CD4-positive, alpha-beta memory T cell (primary cell): ENCODE data around the gene JADE1. TPM values are rescaled to one million over a fixed set of nuclear protein-coding genes. Genes with fewer than 3 reads are reported as not detected.

Experiments
- CTCF ChIA-PET: fragments of 350-600 bp; sonication (Branson Sonifier 250); formaldehyde crosslinking; loops from one replicate; lab custom pipeline; 2021; ENCODE audit warnings: inconsistent platforms; ENCODE audit not compliant: partially characterized antibody; lab: Charles Lee
- POLR2A ChIA-PET: fragments of 350-600 bp; sonication (Branson Sonifier 250); formaldehyde crosslinking; loops from one replicate; lab custom pipeline; 2021; ENCODE audit not compliant: partially characterized antibody; lab: Charles Lee
- DNase-seq, 5 donors: peaks; one replicate each; pipeline versions ENCODE4 v3.0.0 to v3.0.0-alpha.2; 2020 to 2022; ENCODE audit warnings: mixed read lengths in 1 of 5
- H3K27ac ChIP-seq: one replicate; pipeline ENCODE4 v1.7.0; 2013; ENCODE audit warnings: low read depth, low read length
- H3K27me3 ChIP-seq: 2 replicates; pipeline ENCODE4 v1.7.0; 2013; ENCODE audit warnings: mild to moderate bottlenecking, low read length, moderate library complexity; ENCODE audit not compliant: insufficient read depth
- H3K36me3 ChIP-seq: 2 replicates; pipeline ENCODE4 v1.7.0; 2013; ENCODE audit warnings: mild to moderate bottlenecking, low read length, moderate library complexity; ENCODE audit not compliant: insufficient read depth
- H3K4me1 ChIP-seq: 2 replicates; pipeline ENCODE4 v1.7.0; 2013; ENCODE audit warnings: mild to moderate bottlenecking, low read length, moderate library complexity; ENCODE audit not compliant: insufficient read depth
- H3K4me3 ChIP-seq, 2 donors: one replicate each; pipeline ENCODE4 v1.7.0; 2013; ENCODE audit warnings: low read length in 2 of 2, mild to moderate bottlenecking in 1 of 2
- H3K9me3 ChIP-seq, 2 donors: one replicate each; pipeline ENCODE4 v1.7.0; 2013; ENCODE audit warnings: low read length in 2 of 2, control low read depth in 1 of 2; ENCODE audit not compliant: control insufficient read depth in 1 of 2
- H3K27ac Mint-ChIP-seq, 7 donors: one replicate each; pipeline ENCODE4 v1.8.0; 2020 to 2021; ENCODE audit warnings: mixed read lengths in 7 of 7, mild to moderate bottlenecking in 6 of 7, inconsistent platforms in 3 of 7, moderate library complexity in 3 of 7
- H3K27me3 Mint-ChIP-seq, 2 donors: one replicate each; pipeline ENCODE4 v1.8.0; 2020 to 2021; ENCODE audit warnings: mixed read lengths in 2 of 2
- H3K36me3 Mint-ChIP-seq, 2 donors: one replicate each; pipeline ENCODE4 v1.8.0; 2020 to 2021; ENCODE audit warnings: mixed read lengths in 2 of 2, inconsistent platforms in 1 of 2, mild to moderate bottlenecking in 1 of 2
- H3K4me1 Mint-ChIP-seq, 4 donors: one replicate each; pipeline ENCODE4 v1.8.0; 2020 to 2021; ENCODE audit warnings: mixed read lengths in 4 of 4, mild to moderate bottlenecking in 1 of 4
- H3K4me3 Mint-ChIP-seq, 8 donors: one replicate each; pipeline ENCODE4 v1.8.0; 2020 to 2021; ENCODE audit warnings: mixed read lengths in 8 of 8, mild to moderate bottlenecking in 7 of 8, moderate library complexity in 6 of 8, inconsistent platforms in 3 of 8
- H3K9me3 Mint-ChIP-seq, 8 donors: one replicate each; pipeline ENCODE4 v1.8.0; 2020 to 2021; ENCODE audit warnings: mixed read lengths in 8 of 8, mild to moderate bottlenecking in 5 of 8, inconsistent platforms in 3 of 8, moderate library complexity in 1 of 8
- intact Hi-C: fragments of 100-400 bp; cut with micrococcal nuclease; formaldehyde crosslinking; loops from one replicate; pipeline ENCODE4 v1.15.1; 2023
- polyA plus RNA-seq, 2 donors: library from polyadenylated mRNA; unstranded; fragments of 300-500 nt; fragmentation: Illumina TruSeq; gene quantifications; one replicate each; pipeline ENCODE4 v1.2.3, GENCODE V29; 2021
- total RNA-seq, 2 experiments: library from RNA; stranded (reverse); gene quantifications; one replicate each; pipeline ENCODE4 v1.2.3, GENCODE V29; 2021

JADE1 gene
- total and polyA plus RNA-seq, 4 experiments from 2014 or later: 44.9 to 67.3 (median 59.9) TPM

DNA sequence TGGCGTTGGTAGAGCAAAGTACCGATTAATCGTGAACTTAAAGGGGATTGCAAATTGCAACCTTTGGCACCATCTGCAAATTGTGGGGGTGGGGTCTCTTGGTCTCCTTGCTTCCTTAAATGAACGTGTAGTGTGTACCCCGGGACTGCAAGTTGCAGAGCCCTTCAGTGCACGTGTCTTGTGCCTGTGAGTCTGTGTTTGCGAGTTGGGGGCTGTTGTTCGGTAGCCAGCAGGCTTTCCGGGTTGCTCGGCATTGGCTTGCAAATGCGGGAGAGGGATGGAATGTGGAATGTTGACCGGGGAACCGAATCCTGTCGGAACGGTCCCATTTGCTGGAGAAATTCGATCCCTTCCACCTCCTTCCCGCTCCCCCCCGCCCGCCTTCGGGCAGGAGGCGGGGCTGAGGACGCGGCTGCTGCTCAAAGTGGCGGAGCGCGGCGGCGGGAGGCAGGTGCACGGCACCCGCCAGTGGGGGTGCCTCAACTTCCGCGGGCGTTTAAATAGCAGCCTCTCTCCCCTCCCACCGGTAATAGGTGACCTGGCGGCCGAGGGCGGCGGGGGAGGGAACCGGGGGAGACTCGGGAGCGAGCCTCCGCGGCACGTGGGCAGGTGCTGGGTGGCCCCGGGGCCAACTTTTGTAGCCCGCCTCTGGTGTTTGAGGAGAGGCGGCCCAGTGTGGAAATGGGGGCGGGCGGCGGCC is 1.5 kb downstream of the JADE1 start:
- no peaks in the 10 kb centered on the region for H3K9me3 Mint-ChIP-seq
- H3K4me1 Mint-ChIP-seq: peaks cover 16 to 47% (median 26%) of the 10 kb centered on the region in 4 donors
- H3K9me3 ChIP-seq: no peaks in the 10 kb centered on the region
- intact Hi-C loops: loop anchor here (1.0 to 5.0 kb wide), 3 partner anchors 282 to 930 kb away; partner anchors contain the start of genes LARP1B, PLK4 and SCLT1
- ChIA-PET CTCF (interaction anchor here (1.0 to 1.6 kb wide), 5 partner anchors 10 to 258 kb away, joined by 3 to 8 read pairs (median 3); no protein-coding TSS in a partner anchor), POLR2A (interaction anchor here (0.9 to 2.7 kb wide), 11 partner anchors 8 to 931 kb away, joined by 3 to 16 read pairs (median 8); partner anchors contain the start of genes ABHD18, MFSD8, PLK4 and SCLT1)
- peak overlapping the region; percentile 96 to 100 (median 99) for H3K4me3 Mint-ChIP-seq
- H3K27ac ChIP-seq: peak overlapping the region; percentile 61
- peak; percentile 85 to 89 (median 86) for DNase-seq
- H3K36me3 Mint-ChIP-seq: peaks cover 0 to 13% of the 10 kb centered on the region in 2 donors
- H3K27me3 ChIP-seq: no peaks in the 10 kb centered on the region
- no peaks in the 10 kb centered on the region for H3K27me3 Mint-ChIP-seq
- peak overlapping the region; percentile 89 to 98 for H3K4me3 ChIP-seq
- H3K36me3 ChIP-seq: no peaks in the 10 kb centered on the region
- peak overlapping the region; percentile 96 to 100 (median 98) for H3K27ac Mint-ChIP-seq
- peaks cover 33% of the 10 kb centered on the region for H3K4me1 ChIP-seq

DNA sequence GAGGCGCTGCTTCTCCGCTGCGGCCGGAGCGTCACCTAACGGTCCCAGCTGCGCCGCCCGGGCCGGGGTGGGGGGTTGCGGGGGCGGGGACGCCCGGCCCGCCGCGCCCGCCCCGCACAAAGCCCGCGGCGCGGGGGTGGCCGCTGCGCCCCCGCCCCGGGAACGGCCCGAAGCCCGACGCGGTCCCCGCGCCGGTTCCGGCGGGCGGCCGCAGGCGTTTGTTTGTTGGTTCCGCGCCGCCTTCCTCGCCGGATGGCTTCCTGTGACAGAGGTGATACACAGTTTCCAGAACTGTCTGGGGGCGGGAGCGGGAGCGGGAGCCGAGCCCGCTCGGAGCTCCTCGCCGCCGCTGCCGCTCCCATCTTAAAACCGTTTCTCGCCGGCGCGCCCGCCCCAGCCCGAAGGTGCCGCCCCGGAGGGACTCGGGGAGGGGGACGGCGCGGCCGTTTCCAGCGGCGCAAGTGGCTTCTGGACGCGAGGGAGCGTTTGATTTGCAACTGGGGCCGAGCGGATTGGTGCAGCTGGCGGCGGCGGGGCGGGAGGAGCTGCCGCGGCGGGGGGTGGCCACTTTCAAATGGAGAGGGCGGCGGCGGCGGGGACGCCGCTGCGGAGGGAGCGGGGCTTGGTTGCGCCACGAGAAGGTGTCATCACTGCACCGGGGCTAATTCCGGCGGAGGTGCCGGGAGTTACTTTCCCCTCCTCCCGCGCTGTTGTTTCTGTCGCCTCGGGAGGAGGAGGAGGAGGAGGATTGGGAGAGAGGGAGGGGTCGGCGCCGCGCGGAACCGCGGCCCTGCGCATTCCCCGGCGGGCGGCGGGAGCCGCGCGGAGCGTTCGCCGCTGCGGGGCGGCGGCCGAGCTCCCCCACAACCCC is 2.3 kb downstream of the JADE1 start:
- Mint-ChIP-seq H3K27me3 (no peaks in the 10 kb centered on the region), H3K9me3 (no peaks in the 10 kb centered on the region), H3K4me3 (peak overlapping the region; percentile 84 to 100 (median 98)), H3K27ac (peak overlapping the region; percentile 84 to 96 (median 90)), H3K4me1 (peaks cover 21 to 55% (median 32%) of the 10 kb centered on the region in 4 donors), H3K36me3 (peaks cover 6 to 18% of the 10 kb centered on the region in 2 donors)
- peak; percentile 76 to 87 (median 78) for DNase-seq
- H3K9me3 ChIP-seq: no peaks in the 10 kb centered on the region
- intact Hi-C loops: loop anchor here (1.0 to 5.0 kb wide), 3 partner anchors 281 to 931 kb away; partner anchors contain the start of genes LARP1B, PLK4 and SCLT1
- H3K27ac ChIP-seq: peak overlapping the region; percentile 61
- no peaks in the 10 kb centered on the region for H3K36me3 ChIP-seq
- peak overlapping the region; percentile 31 to 98 for H3K4me3 ChIP-seq
- POLR2A ChIA-PET: interaction anchor here (0.7 to 2.7 kb wide), 21 partner anchors 9 to 931 kb away, joined by 3 to 16 read pairs (median 5); partner anchors contain the start of genes ABHD18, C4orf33, LARP1B and MFSD8
- CTCF ChIA-PET: interaction anchor here (0.7 to 2.5 kb wide), 12 partner anchors 7 to 259 kb away, joined by 3 to 8 read pairs (median 4); no protein-coding TSS in a partner anchor
- peaks cover 41% of the 10 kb centered on the region for H3K4me1 ChIP-seq
- no peaks in the 10 kb centered on the region for H3K27me3 ChIP-seq

DNA sequence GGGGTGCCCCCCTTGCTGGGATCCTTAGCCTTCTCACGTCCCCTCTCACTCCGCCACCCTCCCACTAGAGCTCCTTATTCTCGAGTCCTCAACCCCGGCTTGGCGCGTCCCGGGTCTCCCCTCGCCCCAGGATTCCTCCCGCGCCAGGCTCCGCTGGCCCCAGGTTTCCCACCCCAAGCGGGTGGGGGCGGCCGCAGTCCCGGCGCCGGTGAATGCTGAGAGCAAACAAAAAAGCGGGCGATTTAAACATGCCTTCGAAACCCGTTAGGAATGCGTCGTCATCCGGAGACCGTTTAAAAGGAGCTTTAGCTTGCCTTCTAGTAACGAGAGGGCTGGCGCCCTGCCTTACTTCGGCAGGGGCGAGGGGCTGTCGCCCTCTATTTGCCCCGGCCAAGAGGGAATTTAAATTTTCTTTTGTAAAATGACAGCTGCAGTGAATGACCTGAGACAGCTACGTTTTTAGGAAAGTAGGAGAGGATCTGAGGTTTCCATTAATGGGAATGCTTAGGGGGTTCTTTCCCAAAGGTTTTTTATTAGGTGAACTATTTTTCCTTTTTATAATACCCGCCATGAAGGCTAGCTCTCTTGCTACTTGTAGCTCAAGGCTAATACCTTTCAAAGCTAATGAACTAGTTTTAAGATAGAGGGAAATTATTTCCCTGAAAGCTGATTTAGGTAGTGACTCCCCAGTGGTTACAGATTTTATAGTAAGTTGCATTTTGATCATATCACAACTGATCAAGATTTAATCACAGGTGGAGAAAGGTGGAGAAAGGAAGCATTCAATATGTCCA is 3.1 kb downstream of the JADE1 start:
- H3K27ac ChIP-seq: peak overlapping the region; percentile 61
- DNase-seq: no peak
- CTCF ChIA-PET: interaction anchor here (0.7 to 2.5 kb wide), 15 partner anchors 8 to 260 kb away, joined by 3 to 8 read pairs (median 4); no protein-coding TSS in a partner anchor
- POLR2A ChIA-PET: interaction anchor here (0.7 to 2.7 kb wide), 22 partner anchors 9 to 848 kb away, joined by 3 to 16 read pairs (median 5); partner anchors contain the start of genes ABHD18, C4orf33, LARP1B and MFSD8
- no peaks in the 10 kb centered on the region for H3K9me3 Mint-ChIP-seq
- peak overlapping the region; percentile 30 to 96 (median 77) for H3K27ac Mint-ChIP-seq
- H3K36me3 Mint-ChIP-seq: peaks cover 6 to 18% of the 10 kb centered on the region in 2 donors
- no peaks in the 10 kb centered on the region for H3K27me3 Mint-ChIP-seq
- H3K4me3 Mint-ChIP-seq: peak overlapping the region; percentile 60 to 93 (median 82)
- H3K4me1 ChIP-seq: peaks cover 49% of the 10 kb centered on the region
- no peaks in the 10 kb centered on the region for H3K9me3 ChIP-seq
- no peaks in the 10 kb centered on the region for H3K36me3 ChIP-seq
- intact Hi-C loops: loop anchor here (5.0 kb wide), 1 partner anchor 750 kb away; the partner anchor contains the start of gene LARP1B
- peaks cover 24 to 60% (median 37%) of the 10 kb centered on the region in 4 donors for H3K4me1 Mint-ChIP-seq
- no peaks in the 10 kb centered on the region for H3K27me3 ChIP-seq
- peak overlapping the region; percentile 31 to 74 for H3K4me3 ChIP-seq

DNA sequence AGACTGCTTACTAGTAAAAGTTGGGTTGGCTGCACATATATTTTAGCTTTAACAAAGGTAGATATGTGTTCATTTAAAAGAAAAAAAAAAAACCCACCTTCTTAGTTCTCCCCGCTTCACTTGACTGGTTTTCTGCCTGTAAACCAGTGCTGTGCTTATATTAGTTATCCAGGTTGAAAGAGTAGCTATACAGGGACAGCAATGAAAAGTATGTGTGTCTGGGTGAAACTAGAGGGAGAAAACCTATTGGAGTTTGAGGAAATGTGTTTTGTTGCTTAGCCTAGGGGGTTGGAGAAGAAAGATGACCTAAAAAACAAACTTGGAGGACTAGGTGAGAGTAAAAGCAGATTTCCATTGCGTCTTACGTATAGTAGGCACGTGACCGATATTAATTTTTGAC is 4.5 kb downstream of the JADE1 start:
- H3K4me3 ChIP-seq: no peak overlapping the region
- peaks cover 29 to 71% (median 45%) of the 10 kb centered on the region in 4 donors for H3K4me1 Mint-ChIP-seq
- H3K36me3 Mint-ChIP-seq: peaks cover 8 to 21% of the 10 kb centered on the region in 2 donors
- intact Hi-C loops: loop anchor here (5.0 kb wide), 1 partner anchor 752 kb away; the partner anchor contains the start of gene LARP1B
- H3K9me3 ChIP-seq: no peaks in the 10 kb centered on the region
- H3K27me3 Mint-ChIP-seq: no peaks in the 10 kb centered on the region
- POLR2A ChIA-PET: no interaction called here
- no peaks in the 10 kb centered on the region for H3K36me3 ChIP-seq
- CTCF ChIA-PET: interaction anchor here (1.2 to 2.5 kb wide), 5 partner anchors 9 to 48 kb away, joined by 3 to 9 read pairs (median 6); no protein-coding TSS in a partner anchor
- H3K4me1 ChIP-seq: peaks cover 57% of the 10 kb centered on the region
- no peak for DNase-seq
- no peak overlapping the region for H3K27ac ChIP-seq
- H3K9me3 Mint-ChIP-seq: no peaks in the 10 kb centered on the region
- H3K4me3 Mint-ChIP-seq: peak overlapping the region; percentile 7 to 81 (median 48)
- H3K27me3 ChIP-seq: no peaks in the 10 kb centered on the region
- peak overlapping the region in 5 of 7 donors; percentile 2 to 96 (median 23) for H3K27ac Mint-ChIP-seq

DNA sequence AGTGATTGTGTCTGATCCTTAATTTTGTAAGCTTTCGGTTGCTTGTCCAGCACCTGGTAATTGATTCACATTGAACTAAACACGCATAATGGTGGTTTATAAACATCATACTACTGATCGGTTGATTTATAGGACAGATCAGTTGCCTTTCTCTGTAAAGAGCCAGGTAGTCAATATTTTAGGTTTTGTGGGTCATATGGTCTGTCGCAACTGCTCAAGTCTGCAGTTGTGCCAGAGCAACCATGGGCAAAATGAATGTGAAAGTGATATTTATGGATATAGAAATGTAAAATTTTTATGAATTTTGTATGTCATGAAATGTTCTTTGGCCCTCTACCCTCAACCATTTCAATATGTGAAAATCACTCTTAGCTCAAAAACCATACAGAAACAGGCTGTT is 8.9 kb downstream of the JADE1 start:
- Histone ChIP-seq H3K9me3 (no peaks in the 10 kb centered on the region), H3K27ac (no peak overlapping the region), H3K4me3 (no peak overlapping the region), H3K4me1 (peaks cover 72% of the 10 kb centered on the region), H3K36me3 (no peaks in the 10 kb centered on the region), H3K27me3 (no peaks in the 10 kb centered on the region)
- ChIA-PET POLR2A (no interaction called here), CTCF (interaction anchor here (1.0 to 1.1 kb wide), 3 partner anchors 14 to 44 kb away, joined by 3 to 5 read pairs (median 3); no protein-coding TSS in a partner anchor)
- intact Hi-C loops: no loop called here
- Mint-ChIP-seq H3K9me3 (no peaks in the 10 kb centered on the region), H3K4me1 (peaks cover 50 to 84% (median 62%) of the 10 kb centered on the region in 4 donors), H3K27ac (no peak overlapping the region), H3K27me3 (no peaks in the 10 kb centered on the region), H3K36me3 (peaks cover 12 to 22% of the 10 kb centered on the region in 2 donors), H3K4me3 (peak overlapping the region in 1 of 8 donors; percentile 41)
- DNase-seq: no peak
